Tibial nerve (tissue), 4 donors: Measurements from ENCODE around the gene RNF208. TPM values are rescaled to one million over a fixed set of nuclear protein-coding genes. Genes with fewer than 3 reads are reported as not detected.

Experiments
- DNase-seq, 2 donors: peaks; one replicate each; pipeline ENCODE4 v3.0.0-alpha.2; 2019; ENCODE audit warnings: low spot score in 2 of 2
- H3K27ac ChIP-seq, 4 donors: fragments of 200-600 bp; sonication (generic) in 3 of 4; one replicate each; pipeline ENCODE4 v1.5.1; 2017 to 2019; ENCODE audit warnings: mild to moderate bottlenecking in 1 of 4
- H3K27me3 ChIP-seq, 2 donors: fragments of 200-600 bp; sonication (generic) in 1 of 2; one replicate each; pipeline versions ENCODE4 v1.5.1 to v1.6.0; 2017 to 2019
- H3K36me3 ChIP-seq, 3 donors: fragments of 200-600 bp; sonication (generic); one replicate each; pipeline ENCODE4 v1.5.1; 2018 to 2019
- H3K4me1 ChIP-seq, 4 donors: fragments of 200-600 bp; sonication (generic) in 3 of 4; one replicate each; pipeline ENCODE4 v1.5.1; 2017 to 2019
- H3K4me3 ChIP-seq, 4 donors: fragments of 200-600 bp; sonication (generic) in 3 of 4; one replicate each; pipeline ENCODE4 v1.5.1; 2017 to 2019; ENCODE audit warnings: mild to moderate bottlenecking in 1 of 4, moderate library complexity in 1 of 4
- H3K9me3 ChIP-seq, 4 donors: fragments of 200-600 bp; sonication (generic) in 3 of 4; one replicate each; pipeline ENCODE4 v1.5.1; 2017 to 2019
- EP300 ChIP-seq, 2 donors: sonication (generic); formaldehyde crosslinking; IDR thresholded peaks; one replicate each; pipeline ENCODE4 v1.6.1; 2017; ENCODE audit warnings: antibody characterized with exemption in 2 of 2, mild to moderate bottlenecking in 1 of 2
- POLR2A ChIP-seq, 2 donors: fragments of 450-650 bp; IDR thresholded peaks; one replicate each; pipeline ENCODE4 v1.6.1; 2017; ENCODE audit warnings: antibody characterized with exemption in 2 of 2, mild to moderate bottlenecking in 2 of 2, moderate library complexity in 2 of 2
- WGBS, 2 donors: methylation state at CpG; one replicate each; pipeline ENCODE4 v1.1.5; 2018; 5-methylcytosine and 5-hydroxymethylcytosine counted together
- total RNA-seq, 4 donors: library from RNA; depleted of rRNA; stranded (reverse); fragments of >200 nt; gene quantifications; one replicate each; pipeline ENCODE4 v1.1.0, GENCODE V29; 2016
- TF ChIP-seq, protein P1 (sequence below), 5 experiments: fragments of 200-600 bp in 3 of 5; fragments of 450-650 bp in 2 of 5; sonication (generic) in 3 of 5; IDR thresholded peaks; one replicate each; pipeline ENCODE4 v1.5.1; 2016 to 2019; ENCODE audit warnings: antibody characterized with exemption in 5 of 5, mild to moderate bottlenecking in 3 of 5, moderate library complexity in 2 of 5

Gene RNF208
- total RNA-seq, 4 donors from 2014 or later, result 0.63 to 8.1 (median 1.5) TPM

DNA sequence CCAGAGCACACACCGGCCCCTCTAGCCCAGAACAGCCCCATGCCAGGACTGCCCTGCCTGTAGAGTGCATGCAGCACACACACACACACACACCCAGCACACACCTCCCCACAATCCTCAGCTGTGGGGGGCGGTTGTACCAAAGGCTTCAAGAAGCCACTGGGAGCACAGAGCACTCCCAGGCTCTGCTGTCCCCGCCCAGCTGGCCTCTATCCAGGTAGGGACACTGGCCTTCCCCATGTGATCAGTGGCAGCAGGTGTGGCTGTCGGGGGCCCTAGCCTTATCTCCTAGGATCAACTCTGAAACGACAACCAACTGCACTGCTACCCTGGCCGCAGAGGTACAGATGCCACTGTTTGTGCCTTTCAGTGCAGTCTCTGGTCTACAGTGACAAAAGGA, 35.7 kb downstream of the RNF208 start:
- Histone ChIP-seq H3K9me3 (no peaks in the 10 kb centered on the region), H3K27me3 (no peaks in the 10 kb centered on the region), H3K36me3 (peaks cover 0 to 76% (median 40%) of the 10 kb centered on the region in 3 donors), H3K4me1 (peaks cover 7 to 58% (median 34%) of the 10 kb centered on the region in 4 donors), H3K27ac (no peak overlapping the region), H3K4me3 (no peak overlapping the region)
- DNase-seq, result no peak
- TF ChIP-seq POLR2A (IDR thresholded peaks at IDR 0.05), result no peak
- TF ChIP-seq EP300 (IDR thresholded peaks at IDR 0.05), result no peak
- TF ChIP-seq, protein P1, sequence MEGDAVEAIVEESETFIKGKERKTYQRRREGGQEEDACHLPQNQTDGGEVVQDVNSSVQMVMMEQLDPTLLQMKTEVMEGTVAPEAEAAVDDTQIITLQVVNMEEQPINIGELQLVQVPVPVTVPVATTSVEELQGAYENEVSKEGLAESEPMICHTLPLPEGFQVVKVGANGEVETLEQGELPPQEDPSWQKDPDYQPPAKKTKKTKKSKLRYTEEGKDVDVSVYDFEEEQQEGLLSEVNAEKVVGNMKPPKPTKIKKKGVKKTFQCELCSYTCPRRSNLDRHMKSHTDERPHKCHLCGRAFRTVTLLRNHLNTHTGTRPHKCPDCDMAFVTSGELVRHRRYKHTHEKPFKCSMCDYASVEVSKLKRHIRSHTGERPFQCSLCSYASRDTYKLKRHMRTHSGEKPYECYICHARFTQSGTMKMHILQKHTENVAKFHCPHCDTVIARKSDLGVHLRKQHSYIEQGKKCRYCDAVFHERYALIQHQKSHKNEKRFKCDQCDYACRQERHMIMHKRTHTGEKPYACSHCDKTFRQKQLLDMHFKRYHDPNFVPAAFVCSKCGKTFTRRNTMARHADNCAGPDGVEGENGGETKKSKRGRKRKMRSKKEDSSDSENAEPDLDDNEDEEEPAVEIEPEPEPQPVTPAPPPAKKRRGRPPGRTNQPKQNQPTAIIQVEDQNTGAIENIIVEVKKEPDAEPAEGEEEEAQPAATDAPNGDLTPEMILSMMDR (IDR thresholded peaks at IDR 0.05), result no peak
- WGBS, 2 donors, result 78 to 91% methylated on average over 6 of the region's 6 CpGs

DNA sequence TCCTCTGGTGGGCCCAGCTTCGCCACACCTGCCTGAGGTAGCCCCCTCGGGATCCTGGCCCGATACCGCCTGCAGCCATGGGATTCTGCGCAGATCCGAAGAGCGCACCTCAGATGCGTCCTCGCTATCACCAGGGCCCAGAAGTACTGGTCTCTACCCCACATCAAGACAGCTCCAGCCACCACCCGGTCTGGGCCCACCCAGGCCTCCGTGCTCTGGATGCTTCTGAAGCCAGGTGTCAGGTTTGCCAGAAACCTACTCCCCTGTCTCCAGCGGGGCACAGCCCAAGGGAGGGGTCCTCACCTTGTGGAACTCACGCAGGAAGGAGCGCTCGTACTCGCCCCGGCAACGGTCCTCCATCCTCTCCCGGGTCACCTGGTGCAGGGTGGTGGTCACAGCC, 36.1 kb downstream of the RNF208 start:
- Histone ChIP-seq H3K4me3 (no peak overlapping the region), H3K36me3 (peaks cover 0 to 76% (median 44%) of the 10 kb centered on the region in 3 donors), H3K9me3 (no peaks in the 10 kb centered on the region), H3K4me1 (peaks cover 7 to 55% (median 34%) of the 10 kb centered on the region in 4 donors), H3K27ac (no peak overlapping the region), H3K27me3 (no peaks in the 10 kb centered on the region)
- TF ChIP-seq POLR2A (IDR thresholded peaks at IDR 0.05) (no peak), EP300 (IDR thresholded peaks at IDR 0.05) (no peak)
- TF ChIP-seq, protein P1 (IDR thresholded peaks at IDR 0.05), result no peak
- DNase-seq, result no peak
- 87 to 96% methylated on average over 18 to 19 of the region's 19 CpGs for WGBS, 2 donors

DNA sequence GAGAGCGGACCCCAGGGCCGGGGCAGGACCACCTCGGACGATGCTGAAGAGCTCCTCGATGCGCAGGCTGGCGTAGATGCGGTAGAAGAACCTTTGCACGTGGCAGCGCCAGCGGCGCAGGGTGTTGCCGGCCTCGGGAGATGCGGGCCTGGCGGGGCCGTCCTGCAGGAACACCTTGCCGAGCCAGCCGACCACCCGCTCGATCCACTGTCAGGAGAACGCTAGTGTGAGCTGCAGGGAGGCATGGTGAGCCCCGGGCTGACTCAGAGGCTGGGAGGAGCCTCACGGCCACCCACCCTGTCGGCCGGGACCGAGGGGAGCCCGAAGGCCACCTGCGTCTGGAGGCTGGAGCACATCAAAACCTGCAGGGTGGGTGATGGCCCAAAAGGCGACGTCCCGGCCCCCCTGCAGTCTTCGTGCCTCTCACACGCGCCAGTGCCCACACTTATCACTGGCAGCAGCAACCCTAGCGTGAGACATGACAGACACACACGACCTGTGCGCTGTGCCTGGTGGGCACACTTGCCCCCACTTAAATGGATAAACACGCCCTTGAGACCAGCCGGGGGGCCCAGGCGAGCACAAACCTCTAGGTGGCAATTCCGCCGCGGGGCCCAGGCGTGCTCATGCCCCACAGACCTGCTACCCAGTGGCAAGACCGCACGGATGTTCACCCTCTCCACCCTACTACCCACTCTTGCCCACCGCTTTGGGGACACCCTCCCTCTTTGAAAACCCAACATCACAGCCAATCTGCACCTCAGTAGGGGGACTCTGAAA, 37.0 kb downstream of the RNF208 start:
- Histone ChIP-seq H3K36me3 (peaks cover 3 to 76% (median 49%) of the 10 kb centered on the region in 3 donors), H3K4me1 (peaks cover 7 to 47% (median 29%) of the 10 kb centered on the region in 4 donors), H3K4me3 (no peak overlapping the region), H3K27me3 (no peaks in the 10 kb centered on the region), H3K9me3 (no peaks in the 10 kb centered on the region), H3K27ac (no peak overlapping the region)
- 91% methylated on average over 43 to 47 of the region's 48 CpGs for WGBS, 2 donors
- TF ChIP-seq EP300 (IDR thresholded peaks at IDR 0.05) (no peak), POLR2A (IDR thresholded peaks at IDR 0.05) (no peak)
- TF ChIP-seq, protein P1 (IDR thresholded peaks at IDR 0.05), result no peak
- no peak for DNase-seq

DNA sequence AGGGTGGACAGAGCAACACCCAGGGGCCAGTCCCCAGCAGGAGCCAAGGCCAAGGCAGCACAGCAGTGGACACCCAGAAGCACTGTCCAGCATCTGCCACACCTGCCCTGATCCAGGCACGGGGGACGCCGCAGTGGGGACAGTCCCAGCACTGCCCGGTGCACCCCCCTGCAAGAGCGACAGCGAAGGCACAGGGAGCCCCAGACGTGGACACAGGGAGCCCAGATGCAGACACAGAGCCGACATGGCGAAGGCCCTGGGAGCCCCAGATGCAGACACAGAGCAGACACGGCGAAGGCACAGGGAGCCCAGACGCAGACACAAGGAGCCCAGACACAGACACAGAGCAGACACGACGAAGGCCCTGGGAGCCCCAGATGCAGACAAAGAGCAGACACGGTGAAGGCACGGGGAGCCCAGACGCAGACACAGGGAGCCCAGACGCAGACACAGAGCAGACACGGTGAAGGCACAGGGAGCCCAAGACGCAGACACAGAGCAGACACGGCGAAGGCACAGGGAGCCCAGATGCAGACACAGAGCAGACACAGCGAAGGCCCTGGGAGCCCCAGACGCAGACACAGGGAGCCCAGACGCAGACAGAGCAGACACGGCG, 38.0 kb downstream of the RNF208 start:
- peaks cover 0 to 37% (median 19%) of the 10 kb centered on the region in 4 donors for H3K4me1 ChIP-seq
- no peak overlapping the region for H3K27ac ChIP-seq
- H3K9me3 ChIP-seq, result no peaks in the 10 kb centered on the region
- H3K27me3 ChIP-seq, result no peaks in the 10 kb centered on the region
- TF ChIP-seq POLR2A (IDR thresholded peaks at IDR 0.05) (no peak), EP300 (IDR thresholded peaks at IDR 0.05) (no peak)
- TF ChIP-seq, protein P1 (IDR thresholded peaks at IDR 0.05), result no peak
- no peak overlapping the region for H3K4me3 ChIP-seq
- no peak for DNase-seq
- WGBS, 2 donors, result 91 to 94% methylated on average over 24 to 27 of the region's 27 CpGs
- peaks cover 3 to 82% (median 56%) of the 10 kb centered on the region in 3 donors for H3K36me3 ChIP-seq

DNA sequence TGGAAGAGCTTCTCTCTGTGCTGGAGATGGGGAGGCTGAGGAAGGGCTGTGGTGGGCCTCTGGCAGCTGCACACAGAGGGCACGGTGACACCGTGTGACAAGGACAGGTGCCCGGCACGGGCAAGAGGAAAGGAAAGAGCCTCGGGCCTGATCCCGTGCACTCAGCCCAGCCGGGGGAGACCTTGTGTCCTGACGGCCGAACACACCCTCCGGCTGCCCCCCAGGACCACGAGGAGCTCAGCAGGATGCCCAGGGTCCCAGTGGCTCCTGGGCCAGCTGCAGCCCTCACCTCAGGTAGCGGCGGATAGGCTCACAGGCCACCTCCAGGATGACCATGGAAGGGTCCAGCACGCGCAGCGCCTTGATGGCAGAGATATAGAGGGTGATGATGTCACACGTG, 39.2 kb downstream of the RNF208 start:
- 89 to 90% methylated on average over 17 of the region's 17 CpGs for WGBS, 2 donors
- no peak for DNase-seq
- Histone ChIP-seq H3K27me3 (no peaks in the 10 kb centered on the region), H3K9me3 (no peaks in the 10 kb centered on the region), H3K4me1 (peaks cover 0 to 34% (median 18%) of the 10 kb centered on the region in 4 donors), H3K27ac (no peak overlapping the region), H3K36me3 (peaks cover 3 to 94% (median 56%) of the 10 kb centered on the region in 3 donors), H3K4me3 (no peak overlapping the region)
- TF ChIP-seq, protein P1 (IDR thresholded peaks at IDR 0.05), result no peak
- TF ChIP-seq POLR2A (IDR thresholded peaks at IDR 0.05), result no peak
- TF ChIP-seq EP300 (IDR thresholded peaks at IDR 0.05), result no peak
